ENCODE results near the gene DNAI7.

GRCh38 chr12:25242981-25243679 is 48.2 kb upstream of the DNAI7 start:
- TF ChIP-seq POLR2A (IDR thresholded peaks at IDR 0.05), result no peak
- no peak for TF ChIP-seq CTCF (IDR thresholded peaks at IDR 0.05)
- no peak for TF ChIP-seq POLR2AphosphoS5 (IDR thresholded peaks at IDR 0.05)

All from sigmoid colon (tissue), 4 donors.